Activated CD8-positive, alpha-beta memory T cell treated with anti-CD3 and anti-CD28 coated beads, Interleukin-2, amount 50 U/mL, for 4 hours (primary cell): ENCODE data around the gene IGSF3.
A peak's percentile ranks its signal among the peaks of the same experiment; 100 is the strongest.

Experiments
- DNase-seq: peaks from one replicate; pipeline ENCODE4 v3.0.0-alpha.2; 2020

Gene IGSF3

DNA sequence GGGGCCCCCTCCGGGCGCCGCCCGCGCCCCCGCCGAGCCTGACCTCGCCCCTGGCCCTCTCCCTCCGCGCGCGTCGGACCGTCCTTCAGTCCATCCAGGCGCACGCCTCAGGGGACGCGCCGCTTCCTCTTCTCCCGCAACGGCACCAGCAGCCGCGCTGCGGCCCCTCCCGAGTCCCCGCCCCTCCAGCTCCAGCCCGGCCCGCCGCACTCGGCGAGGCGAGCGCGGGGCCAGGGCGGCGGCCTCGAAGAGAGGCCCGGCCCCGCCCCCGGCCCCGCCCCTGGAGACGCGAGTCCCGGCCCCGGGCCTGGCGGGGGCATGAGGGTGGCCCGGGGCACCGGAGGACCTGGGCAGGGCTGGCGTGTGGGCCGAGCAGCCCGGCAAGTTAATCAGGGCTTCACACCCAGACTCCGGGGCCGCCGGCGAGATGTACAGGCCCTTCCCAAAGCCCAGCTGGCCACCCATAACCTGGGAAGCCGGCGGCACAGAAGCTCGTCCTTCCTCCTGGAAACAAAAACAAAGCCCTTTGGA, at the start of gene IGSF3:
Gene IGSF3, minus strand, starts transcription at position 159 of the 531 bp plus-strand sequence. CDS start 1,407 bp downstream, outside the sequence.
- peak; percentile 38 for DNase-seq

DNA sequence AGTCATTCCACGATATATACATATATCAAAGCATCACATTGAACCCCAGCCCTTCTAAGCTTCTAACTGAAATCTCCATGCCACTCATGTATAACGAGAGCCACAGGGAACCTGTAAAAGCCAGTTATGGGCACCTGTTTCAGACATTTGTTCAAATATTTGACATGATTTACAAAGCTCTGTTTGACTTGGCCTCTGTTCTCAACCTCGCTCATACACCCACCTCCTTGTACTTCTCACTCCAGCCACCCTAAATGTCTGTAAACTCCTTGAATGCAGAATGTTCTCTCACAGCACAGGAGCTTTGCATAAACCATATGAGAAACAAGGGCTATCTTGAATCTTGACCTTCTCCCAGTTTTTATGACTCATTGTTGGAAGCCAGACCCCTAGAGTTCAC, 49.8 kb upstream of the IGSF3 start:
- no peak for DNase-seq

DNA sequence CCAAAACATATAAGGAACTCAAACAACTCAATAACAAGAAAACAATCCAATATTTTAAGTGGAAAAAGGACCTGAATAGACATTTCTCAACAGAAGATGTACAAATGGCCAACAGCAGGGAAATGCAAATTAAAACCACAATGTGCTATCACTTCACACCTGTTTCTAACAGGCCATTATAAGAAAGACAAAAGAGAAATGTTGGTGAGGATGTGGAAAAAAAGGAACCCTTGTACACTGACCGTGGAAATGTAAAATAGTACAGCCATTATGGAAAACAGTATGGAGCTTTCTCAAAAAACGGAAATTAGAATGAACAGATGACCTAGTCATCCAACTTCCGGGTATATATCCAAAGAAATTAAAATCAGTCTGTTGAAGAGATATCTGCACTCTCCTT, 48.9 kb upstream of the IGSF3 start:
- DNase-seq, result no peak

DNA sequence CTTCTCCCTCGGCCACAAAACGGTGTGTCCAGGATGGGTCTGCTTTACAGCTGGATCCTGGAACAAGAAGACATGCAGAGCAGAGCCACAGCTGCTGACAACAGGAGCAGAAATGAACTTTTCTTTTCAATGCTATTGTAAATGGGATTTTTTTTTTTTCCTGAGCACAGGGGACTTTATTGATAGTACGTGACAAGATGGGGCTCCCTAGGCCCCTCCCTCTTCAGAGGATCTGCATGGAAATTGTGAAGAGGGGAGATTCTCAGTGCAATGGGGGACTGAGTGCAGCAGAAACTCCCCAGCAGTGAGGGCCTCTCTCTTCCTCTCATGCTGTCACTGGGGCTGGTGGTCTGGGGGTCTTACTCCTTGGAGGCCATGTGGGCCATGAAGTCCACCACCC, 45.9 kb upstream of the IGSF3 start:
- DNase-seq, result no peak

DNA sequence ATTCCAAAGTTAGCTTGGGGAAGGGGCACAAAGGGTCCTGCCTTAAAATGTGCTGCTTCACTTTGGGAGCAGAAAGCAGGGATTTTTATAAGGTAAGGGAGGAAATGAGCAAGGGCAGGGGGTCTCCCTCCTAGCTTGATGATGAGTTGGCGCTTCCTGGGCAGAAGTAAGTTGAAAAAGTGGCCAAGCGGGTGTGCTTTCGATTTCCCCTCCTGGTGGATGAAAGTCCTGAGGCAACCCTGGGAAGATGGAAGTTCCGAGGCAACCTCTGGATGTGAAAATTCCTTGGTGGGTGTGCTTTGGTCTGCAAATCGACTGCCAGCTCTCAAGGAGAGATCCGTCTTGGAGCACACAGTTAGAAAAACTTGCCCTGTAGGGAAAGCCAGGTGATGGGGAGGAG, 45.0 kb upstream of the IGSF3 start:
- DNase-seq, result no peak

DNA sequence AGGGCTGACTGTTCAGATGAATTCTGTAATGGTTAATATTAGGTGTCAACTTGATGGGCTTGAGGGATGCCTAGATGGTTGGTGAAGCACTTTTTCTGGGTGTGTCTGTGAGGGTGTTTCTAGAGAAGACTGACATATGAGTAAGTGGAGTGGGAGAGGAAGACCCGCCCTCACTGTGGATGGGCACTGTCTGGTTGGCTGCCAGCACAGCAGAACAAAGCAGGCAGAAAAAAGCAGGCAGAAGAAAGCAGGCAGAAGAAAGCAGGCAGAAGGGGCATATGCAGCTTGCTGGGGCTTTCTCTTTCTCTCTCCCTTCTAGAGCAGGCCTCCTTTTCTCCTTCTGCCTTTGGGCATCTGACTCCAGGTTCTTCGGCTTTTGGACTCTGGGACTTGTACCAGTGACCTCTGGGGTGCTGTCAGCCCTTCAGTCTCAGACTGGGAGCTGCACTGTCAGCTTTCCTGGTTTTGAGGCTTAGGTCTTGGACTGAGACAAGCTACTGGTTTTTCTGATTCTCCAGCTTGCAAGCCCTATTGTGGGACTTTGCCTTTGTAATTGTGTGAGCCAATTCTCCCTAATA, 43.8 kb upstream of the IGSF3 start:
- DNase-seq, result no peak

DNA sequence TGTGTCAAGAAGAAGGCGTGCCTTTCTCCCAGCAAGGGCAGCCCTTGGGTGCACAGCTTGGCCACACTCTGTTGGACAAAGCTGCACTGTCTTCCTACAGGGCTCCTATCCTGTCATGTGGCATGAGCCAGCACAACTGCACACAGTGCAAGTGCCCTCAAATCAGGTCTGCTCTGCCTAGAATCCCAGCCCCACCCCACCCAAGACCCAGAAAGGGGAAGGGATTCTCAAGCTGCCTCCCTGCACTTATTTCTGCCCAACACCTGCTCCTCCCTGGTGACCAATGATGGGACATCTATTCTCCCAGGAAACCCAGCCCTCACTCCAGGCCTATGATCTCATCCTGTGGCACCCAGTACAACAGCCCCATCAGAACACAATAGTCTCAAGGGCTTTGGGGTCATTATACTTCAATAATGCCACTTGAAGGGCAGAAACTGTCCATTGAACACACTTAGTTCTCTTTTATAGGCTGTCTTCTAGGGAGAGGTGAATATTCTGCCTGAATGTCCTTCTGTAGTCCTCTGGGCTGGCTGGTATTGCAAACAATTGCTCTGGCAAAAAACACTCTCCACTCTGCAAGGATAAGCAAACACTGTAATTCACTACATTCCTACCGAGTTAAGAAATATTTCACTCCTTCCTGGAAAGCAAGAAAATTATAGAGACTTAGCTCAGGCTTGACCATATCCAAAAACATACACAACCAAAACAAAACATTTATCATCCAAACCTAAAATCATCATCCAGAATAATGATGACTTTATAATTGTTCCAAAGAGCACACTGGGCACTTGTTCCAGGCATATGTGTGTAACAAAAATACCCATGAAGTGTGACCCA, 43.1 kb upstream of the IGSF3 start:
- no peak for DNase-seq

DNA sequence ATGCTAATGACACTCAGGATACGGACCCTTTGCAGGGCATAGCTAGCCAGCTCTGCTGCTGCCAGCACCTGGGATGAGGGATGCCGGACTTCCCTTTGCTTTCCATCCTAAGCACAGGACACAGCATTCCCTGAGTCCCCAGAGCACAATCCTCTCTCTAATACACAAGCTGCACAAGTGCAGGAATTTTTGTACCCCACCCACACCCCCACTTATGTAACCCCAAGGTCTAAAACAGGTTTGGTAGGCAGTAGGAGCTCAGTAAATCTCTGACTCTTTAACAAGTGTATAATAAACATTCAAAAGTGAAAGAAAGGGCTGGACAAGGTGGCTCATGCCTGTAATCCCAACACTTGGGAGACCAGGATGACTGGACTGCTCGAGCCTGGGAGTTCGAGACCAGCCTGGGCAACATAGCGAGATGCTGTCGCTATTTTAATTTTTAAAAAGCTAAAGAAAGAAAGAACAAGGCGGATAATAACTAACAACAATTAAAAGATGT, 42.2 kb upstream of the IGSF3 start:
- DNase-seq, result no peak

DNA sequence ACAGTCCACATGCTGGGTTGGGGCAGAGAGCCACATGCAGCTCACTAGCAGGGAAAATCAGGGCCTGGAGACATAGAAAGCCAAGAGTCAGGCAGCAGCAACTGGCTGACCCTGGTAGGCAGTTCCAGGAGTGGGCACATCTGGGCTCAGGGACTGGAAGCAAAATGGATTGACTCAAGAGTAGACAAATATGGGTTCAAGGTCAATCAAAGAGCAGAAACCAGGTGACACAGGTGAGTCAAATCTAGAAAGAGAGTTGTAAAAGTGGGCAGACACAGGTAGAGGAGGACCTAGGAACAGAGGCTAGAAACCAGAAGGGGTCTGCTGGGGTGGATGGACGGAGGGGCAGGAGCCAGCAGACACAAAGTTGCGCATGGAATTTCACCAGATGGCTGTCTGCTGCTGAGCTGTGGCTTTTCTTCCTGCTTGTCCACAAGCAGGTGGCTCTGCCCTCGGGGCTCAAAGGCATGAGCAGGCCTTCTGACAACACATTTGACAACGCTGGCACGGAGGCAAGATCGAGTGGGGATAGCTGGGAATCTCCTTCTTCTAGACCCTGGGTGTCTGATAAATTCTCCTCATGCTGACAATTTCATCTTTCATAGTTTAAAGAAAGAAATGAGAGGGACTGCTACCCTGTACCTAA, 40.8 kb upstream of the IGSF3 start:
- no peak for DNase-seq

DNA sequence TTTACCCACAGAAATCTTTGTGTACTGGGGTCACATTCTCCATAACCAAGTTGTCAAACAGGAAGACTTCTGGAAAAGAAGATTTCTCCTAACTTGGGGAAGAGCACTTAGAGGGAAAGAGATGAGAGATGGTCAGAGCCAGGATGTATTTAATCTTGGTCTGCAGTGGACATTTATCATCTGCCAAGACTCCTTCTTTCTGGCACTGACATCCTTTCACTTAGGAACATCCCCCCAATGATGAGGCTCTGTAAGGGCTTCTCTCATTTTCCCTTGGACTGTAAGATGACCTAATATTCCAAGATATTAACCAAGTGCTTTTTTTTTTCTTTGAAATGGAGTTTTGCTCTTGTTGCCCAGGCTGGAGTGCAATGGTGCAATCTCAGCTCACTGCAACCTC, 39.3 kb upstream of the IGSF3 start:
- DNase-seq, result no peak

DNA sequence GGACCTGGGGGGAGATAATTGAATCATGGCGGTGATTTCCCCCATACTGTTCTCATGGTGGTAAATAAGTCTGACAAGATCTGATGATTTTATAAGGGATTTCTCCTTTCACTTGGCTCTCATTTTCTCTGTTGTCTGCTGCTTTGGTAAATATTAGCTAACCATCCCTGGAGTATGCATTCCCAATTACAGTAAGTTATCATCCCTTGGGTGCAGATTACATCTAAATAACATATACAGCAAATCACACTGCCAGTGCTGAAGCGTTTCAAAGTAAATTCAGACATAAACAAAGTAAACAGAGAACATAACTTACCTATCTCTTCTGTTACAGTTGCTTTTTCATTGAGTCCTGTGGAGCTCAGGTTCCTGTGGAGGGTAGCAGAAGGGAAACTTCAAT, 38.6 kb upstream of the IGSF3 start:
- DNase-seq, result no peak

DNA sequence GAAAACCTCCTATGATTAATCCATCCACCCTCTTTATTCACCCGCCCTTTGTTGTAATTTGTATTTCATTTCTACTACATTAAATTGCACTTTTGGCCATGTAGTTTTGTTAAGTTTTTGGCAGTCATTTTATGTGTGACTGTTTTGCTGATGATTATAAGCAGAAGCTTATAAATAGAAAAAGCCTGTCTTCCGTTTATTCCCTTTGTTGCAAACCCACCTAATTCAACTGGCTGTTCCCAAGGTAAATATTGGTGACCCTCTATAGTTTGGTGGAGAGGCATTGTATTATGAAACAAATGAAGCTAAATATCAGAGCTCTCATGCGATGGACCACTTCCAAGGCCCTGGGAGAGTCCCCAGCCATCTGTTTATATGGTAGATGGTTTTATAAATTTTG, 36.7 kb upstream of the IGSF3 start:
- DNase-seq, result no peak

DNA sequence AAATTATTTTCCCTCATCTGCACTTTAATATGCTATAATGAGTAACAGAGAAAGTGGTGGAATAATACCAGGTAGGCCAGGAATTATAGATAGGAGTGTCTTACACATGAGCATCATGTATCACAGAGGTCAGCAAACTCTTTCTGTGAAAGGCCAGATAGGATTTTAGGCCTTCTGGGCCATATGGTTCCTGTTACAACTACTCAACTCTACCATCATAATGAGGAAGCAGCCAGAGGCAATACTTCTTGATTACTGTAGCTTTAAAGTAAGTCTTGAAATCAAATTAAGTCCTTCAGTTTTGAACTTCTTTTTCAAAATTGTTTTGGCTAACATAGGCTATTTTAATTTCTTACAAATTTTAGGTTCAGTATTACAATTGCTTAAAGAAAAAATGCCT, 32.1 kb upstream of the IGSF3 start:
- no peak for DNase-seq

DNA sequence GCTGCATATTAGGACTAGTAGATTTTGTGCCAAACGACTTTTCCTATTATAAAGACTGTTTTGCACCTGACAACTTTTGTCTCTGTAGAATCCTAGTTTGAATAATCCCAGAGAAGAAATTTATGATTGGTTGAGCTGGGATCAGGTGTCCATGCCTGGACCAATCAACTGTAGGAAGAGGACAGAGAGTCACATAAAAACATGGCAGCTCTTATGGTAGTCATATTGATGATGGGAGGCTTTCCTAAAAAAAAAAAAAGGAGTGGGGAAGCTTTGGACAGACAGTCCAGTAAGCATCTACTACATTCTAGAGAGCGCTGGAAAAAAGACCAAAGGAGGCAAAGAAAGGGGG, 30.7 kb upstream of the IGSF3 start:
- no peak for DNase-seq

DNA sequence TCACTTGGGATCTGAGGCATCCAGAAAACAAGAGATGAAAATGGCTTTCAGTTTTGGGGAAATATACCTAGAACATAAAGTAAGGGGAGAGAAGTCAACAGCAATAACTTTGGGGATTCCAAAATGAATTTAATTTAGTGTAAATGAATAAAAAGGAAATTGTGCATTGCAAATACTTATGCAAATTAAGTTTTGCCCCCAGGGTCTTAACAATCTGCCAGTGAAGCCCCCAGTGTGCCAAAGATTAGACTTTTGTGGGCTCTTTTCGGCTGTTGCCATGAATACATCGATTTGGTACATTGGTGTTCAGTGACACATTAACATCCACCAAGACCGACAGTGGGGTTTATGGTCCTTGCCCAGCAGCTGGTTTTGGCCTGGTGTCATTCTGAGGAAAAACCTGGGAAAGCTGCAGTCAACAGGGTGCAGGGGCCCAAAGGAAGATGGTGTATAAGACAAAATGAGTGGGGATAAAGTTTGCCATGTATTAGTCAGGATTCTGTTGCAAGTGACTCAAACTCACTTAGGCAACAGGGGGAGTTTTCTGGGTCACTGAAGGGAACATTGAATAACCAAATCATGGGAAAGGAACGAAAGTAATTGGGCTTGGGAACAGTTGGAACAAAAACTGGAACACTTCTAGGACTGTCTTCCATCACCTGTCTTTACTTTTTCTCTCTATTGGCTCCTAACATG, 30.2 kb upstream of the IGSF3 start:
- DNase-seq, result no peak

DNA sequence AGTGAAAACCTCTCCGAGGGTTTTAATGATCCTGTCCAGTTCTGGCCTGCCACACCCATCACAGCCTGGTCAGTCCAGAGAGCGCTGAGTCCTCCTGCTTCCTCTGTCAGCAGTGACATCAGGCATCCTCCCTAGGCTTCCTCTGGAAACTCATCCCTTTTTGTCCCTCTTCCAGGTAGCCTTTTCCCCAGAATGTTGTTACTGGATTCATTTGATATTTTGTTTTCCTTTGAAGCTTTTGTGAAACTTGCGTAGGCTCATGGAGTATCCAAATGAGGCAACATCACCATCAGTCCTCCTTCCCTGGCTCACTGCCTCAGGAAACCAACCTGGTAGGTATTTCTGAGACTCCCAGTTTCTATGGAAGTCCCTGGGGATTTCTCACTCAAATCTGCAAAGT, 27.0 kb upstream of the IGSF3 start:
- no peak for DNase-seq

DNA sequence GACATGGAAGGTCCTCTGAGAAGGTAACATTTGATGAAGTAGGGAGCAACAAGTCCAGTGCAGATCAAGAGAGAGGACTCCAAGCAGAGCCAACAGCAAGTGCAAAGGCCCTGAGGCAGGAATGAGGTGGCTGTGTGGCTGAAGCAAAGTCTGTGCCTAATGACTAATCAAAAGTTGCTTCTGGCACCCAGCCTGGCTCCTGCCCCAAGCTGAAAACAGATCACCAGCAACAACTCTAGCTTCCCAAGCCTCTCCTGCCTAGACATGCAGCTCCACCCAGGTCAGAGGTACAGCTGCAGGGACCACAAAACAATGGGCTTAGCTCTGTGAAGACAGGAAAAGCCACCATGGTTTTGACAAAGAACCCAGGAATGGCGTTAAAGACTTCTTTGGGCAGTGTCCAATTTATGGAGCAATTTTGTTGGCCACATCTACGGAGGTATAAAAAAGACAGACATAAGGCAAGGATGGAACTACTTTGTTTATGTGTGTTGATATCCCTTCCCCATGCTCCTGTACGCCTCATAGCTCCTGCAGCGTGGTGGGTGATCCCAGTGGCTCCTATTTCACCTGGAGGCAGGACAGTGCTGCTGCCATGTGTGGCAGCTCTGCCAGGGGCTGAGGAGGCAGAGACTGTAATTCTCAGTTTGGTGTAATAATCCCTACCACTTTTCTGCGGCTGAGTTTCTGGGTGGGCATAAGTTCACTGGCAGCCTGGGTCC, 26.4 kb upstream of the IGSF3 start:
- no peak for DNase-seq

DNA sequence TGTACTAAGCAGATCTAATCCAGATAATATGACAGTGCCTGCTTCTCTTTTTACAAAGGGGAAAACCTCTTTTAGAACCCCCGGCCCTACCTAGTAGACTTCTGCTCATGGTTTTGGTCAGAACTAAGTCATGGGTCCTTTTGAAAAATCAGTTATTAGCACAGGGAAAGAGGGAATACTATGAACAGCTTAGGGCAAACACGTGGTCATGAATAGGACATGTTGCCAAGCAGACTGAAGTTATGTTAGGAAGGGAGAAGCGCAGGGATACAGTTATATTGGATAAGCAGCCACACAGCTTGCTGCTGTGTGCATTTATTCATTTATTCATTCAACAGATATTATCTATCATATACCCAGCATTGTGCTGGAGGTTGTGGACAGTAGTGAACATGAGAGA, 25.3 kb upstream of the IGSF3 start:
- DNase-seq, result no peak

DNA sequence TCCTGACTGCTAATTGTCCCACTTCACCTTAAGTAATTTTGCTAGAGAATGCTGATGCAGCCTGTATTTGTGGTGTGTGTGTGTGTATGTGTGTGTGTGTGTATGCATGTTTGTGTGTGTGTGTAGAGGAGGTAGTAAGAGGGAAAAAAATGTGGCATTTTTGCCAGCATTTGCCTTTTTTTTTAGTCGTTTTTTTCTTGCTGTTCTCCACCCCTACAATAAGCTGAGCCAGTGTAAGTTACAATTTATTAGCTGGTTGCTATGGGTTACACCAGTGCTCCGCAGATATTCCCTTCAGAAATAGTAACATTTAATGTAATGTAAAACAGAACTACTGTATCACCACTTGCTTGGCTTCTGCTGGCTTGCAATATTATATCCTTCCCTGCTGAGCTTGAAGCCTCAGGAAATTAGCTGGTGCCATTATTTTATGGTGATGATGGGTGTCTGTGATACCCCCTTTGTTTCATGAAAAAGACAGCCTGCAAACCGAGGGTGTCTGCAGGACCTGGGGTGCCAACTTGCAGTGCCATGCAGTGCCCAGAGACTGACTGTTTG, 23.4 kb upstream of the IGSF3 start:
- DNase-seq, result no peak

DNA sequence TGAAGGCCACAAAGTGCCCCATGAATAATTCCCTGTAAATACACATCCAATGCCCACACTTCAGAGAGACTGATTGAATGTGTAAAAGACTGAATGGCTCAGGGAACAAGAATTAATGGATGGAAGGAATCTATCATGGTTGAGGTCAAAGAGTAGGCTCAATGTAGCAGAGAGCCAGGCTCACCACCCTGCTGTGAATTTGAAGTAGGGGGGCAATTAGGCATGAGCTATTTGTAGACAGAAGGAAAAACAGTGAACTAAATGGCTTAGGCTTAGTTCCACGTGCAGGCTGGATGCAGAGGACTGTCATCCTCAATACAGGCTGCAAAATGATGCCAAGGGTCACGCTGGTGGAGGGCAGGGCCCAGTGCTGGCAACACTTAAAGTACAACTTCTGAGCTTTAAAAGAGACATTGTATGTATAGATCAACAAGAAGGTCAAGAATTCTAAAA, 22.9 kb upstream of the IGSF3 start:
- no peak for DNase-seq

DNA sequence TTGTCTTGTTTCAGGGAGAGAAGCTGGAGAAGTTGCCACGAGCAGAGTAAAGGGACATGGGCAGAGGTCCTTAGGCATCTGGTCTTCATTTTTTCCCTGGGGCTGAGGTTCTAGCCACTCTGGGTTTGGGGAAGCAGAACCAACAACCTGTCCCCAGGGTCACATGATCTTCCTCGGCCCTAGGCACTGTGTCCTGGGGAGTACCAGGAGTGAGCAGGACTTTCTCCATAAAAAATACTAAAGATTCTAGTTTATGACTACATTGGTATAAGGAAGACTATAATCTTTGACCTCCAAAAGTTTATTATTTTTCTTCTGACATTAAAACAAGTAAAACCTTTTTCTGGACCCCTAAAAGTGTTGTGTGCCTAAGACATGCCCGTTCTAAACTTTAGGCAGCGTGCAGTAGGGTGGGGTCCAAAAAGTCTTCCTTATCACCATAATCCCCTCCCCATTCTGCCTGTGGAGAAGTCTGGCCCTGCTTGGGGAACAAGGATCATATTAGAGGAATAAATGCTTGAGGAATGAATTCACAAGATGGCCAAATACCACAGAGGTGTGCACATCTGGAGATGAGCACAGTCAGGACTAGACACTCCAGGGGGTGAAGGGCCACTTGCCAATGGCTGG, 19.3 kb upstream of the IGSF3 start:
- no peak for DNase-seq

DNA sequence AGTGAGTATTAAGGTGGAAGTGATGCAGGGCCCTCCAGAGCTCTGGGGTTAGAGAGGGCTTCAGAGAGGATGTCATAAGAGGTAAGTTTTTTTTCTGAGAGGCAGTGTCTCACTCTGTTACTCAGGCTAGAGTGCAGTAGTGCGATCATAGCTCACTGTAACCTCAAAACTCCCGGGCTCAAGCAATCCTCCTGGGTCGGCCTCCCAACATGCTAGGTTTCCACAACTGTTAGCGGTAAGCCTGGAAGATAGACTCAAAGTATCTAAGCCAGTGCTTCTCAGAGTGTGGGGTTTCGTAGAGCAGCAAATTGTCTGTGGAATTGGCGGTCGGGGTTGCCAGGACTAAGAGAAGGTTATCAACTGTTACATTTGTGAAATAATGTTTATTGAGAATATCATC, 18.6 kb upstream of the IGSF3 start:
- no peak for DNase-seq
